ENCODE data around the gene ABHD1.

ABHD1 gene

DNA sequence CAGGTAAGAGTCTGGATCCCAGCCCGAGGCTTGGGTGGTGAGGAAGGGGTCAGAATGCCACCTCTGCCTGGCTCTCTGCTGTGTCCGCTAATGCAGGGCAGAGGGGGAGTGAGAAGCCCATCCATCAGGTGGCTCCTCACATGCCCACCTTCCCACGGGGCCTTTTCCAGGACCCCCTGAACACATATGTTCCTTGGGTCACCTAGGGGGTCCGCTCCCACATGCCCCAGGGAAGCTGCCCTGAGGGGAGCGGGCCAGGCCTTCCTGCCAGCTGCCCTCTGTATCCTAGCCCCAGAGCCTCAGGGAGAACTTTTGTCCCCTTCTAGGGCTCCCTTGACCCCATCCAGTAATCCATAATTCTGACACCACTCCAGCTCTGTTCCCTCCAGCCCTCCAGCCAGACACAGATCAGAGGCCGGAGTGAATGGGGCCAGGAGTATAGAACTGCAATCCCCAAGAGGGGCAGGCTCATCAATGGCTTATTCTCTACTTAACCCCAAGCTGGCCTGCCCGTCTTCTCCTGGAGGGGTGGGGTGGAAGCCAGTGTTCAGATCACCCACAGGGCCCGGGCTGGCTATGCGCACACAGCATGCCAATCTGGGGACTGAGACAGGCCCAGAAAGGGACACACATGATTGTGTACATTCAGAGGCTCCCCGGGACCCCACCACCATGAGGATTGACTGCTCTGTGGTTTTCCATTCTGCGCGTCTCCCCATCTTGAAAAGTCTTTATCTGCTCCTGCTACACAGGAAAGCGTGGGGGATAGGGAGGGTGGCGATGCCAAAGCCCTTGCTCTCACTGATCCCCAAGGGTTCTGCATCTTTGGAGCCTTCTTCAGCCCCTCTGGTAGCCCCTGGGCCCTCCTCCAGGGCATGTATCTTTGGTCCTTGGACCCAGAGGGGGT, 44.1 kb upstream of the ABHD1 start:
- peaks cover 19% of the 10 kb centered on the region; the same call in 1 of the 2 replicates for H3K79me2 ChIP-seq (ENCODE audit: insufficient read depth, low read length)
- no peaks in the 10 kb centered on the region for H3K36me3 ChIP-seq (ENCODE audit: insufficient read depth, low read length)
- H3K4me1 ChIP-seq (ENCODE audit: insufficient read depth, low read length, poor library complexity, severe bottlenecking) = peaks cover 39% of the 10 kb centered on the region
- H2AFZ ChIP-seq (ENCODE audit: low read length) = no peak overlapping the region
- no peak overlapping the region for H3K9ac ChIP-seq (ENCODE audit: low read depth, low read length, poor library complexity, severe bottlenecking)
- no peaks in the 10 kb centered on the region for H3K27me3 ChIP-seq (ENCODE audit: insufficient read depth, low read length, poor library complexity, severe bottlenecking)
- H3K9me2 ChIP-seq (replicated peaks; ENCODE audit: low read depth, low read length) = no peaks in the 10 kb centered on the region
- peaks cover 7% of the 10 kb centered on the region; the same call in 1 of the 2 replicates for H3F3A ChIP-seq (ENCODE audit: low read depth)
- no peaks in the 10 kb centered on the region for H4K20me1 ChIP-seq (ENCODE audit: insufficient read depth, low read length, poor library complexity, severe bottlenecking)
- H3K4me2 ChIP-seq (ENCODE audit: low read depth, low read length, poor library complexity, severe bottlenecking) = no peak overlapping the region
- no peaks in the 10 kb centered on the region for H3K9me3 ChIP-seq (ENCODE audit: insufficient read depth, low read depth, low read length)
- H3K4me3 ChIP-seq (ENCODE audit: low read length, poor library complexity, severe bottlenecking) = no peak overlapping the region
- TF ChIP-seq, protein P1, sequence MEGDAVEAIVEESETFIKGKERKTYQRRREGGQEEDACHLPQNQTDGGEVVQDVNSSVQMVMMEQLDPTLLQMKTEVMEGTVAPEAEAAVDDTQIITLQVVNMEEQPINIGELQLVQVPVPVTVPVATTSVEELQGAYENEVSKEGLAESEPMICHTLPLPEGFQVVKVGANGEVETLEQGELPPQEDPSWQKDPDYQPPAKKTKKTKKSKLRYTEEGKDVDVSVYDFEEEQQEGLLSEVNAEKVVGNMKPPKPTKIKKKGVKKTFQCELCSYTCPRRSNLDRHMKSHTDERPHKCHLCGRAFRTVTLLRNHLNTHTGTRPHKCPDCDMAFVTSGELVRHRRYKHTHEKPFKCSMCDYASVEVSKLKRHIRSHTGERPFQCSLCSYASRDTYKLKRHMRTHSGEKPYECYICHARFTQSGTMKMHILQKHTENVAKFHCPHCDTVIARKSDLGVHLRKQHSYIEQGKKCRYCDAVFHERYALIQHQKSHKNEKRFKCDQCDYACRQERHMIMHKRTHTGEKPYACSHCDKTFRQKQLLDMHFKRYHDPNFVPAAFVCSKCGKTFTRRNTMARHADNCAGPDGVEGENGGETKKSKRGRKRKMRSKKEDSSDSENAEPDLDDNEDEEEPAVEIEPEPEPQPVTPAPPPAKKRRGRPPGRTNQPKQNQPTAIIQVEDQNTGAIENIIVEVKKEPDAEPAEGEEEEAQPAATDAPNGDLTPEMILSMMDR (conservative IDR thresholded peaks at IDR 0.05; ENCODE audit: low read length) = no peak
- TF ChIP-seq EZH2phosphoT487 (IDR thresholded peaks at IDR 0.05; ENCODE audit: borderline replicate concordance) = no peak

DNA sequence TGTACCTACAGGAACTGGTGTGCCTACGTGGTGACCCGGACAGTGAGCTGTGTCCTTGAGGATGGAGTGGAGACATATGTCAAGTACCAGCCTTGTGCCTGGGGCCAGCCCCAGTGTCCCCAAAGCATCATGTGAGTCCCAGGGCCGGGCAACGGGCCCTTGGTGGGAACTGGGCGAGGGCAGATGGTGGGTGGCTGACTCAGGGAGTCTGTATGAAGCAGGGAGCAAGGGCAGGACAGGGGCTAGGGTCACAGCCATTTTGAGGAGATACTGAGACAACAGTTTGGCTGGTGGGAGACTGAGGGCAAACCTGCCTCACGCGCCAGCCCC, 43.5 kb upstream of the ABHD1 start:
- Histone ChIP-seq H3K4me3 (ENCODE audit: low read length, poor library complexity, severe bottlenecking) (no peak overlapping the region), H3K79me2 (ENCODE audit: insufficient read depth, low read length) (peaks cover 21% of the 10 kb centered on the region; the same call in 1 of the 2 replicates), H3K9ac (ENCODE audit: low read depth, low read length, poor library complexity, severe bottlenecking) (peak overlapping the region; percentile 63), H3K4me2 (ENCODE audit: low read depth, low read length, poor library complexity, severe bottlenecking) (no peak overlapping the region), H3F3A (ENCODE audit: low read depth) (peaks cover 7% of the 10 kb centered on the region; the same call in 1 of the 2 replicates), H3K9me3 (ENCODE audit: insufficient read depth, low read depth, low read length) (no peaks in the 10 kb centered on the region), H3K9me2 (replicated peaks; ENCODE audit: low read depth, low read length) (no peaks in the 10 kb centered on the region), H2AFZ (ENCODE audit: low read length) (no peak overlapping the region), H3K4me1 (ENCODE audit: insufficient read depth, low read length, poor library complexity, severe bottlenecking) (peaks cover 38% of the 10 kb centered on the region), H4K20me1 (ENCODE audit: insufficient read depth, low read length, poor library complexity, severe bottlenecking) (no peaks in the 10 kb centered on the region), H3K27me3 (ENCODE audit: insufficient read depth, low read length, poor library complexity, severe bottlenecking) (no peaks in the 10 kb centered on the region), H3K36me3 (ENCODE audit: insufficient read depth, low read length) (no peaks in the 10 kb centered on the region)
- TF ChIP-seq EZH2phosphoT487 (IDR thresholded peaks at IDR 0.05; ENCODE audit: borderline replicate concordance) = no peak
- TF ChIP-seq, protein P1 (conservative IDR thresholded peaks at IDR 0.05; ENCODE audit: low read length) = no peak

DNA sequence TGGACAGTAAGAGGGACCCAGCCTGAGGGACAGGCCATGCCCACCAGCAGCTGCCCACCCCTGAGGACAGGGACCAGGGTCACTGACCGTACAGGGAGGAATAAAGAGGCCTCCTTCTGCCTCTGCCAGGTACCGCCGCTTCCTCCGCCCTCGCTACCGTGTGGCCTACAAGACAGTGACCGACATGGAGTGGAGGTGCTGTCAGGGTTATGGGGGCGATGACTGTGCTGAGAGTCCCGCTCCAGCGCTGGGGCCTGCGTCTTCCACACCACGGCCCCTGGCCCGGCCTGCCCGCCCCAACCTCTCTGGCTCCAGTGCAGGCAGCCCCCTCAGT, 43.0 kb upstream of the ABHD1 start:
- Histone ChIP-seq H3F3A (ENCODE audit: low read depth) (peaks cover 7% of the 10 kb centered on the region; the same call in 1 of the 2 replicates), H2AFZ (ENCODE audit: low read length) (peak overlapping the region; percentile 86), H3K9ac (ENCODE audit: low read depth, low read length, poor library complexity, severe bottlenecking) (peak overlapping the region; percentile 63), H3K79me2 (ENCODE audit: insufficient read depth, low read length) (peaks cover 21% of the 10 kb centered on the region; the same call in 1 of the 2 replicates), H3K9me2 (replicated peaks; ENCODE audit: low read depth, low read length) (no peaks in the 10 kb centered on the region), H3K4me1 (ENCODE audit: insufficient read depth, low read length, poor library complexity, severe bottlenecking) (peaks cover 37% of the 10 kb centered on the region), H3K36me3 (ENCODE audit: insufficient read depth, low read length) (no peaks in the 10 kb centered on the region), H4K20me1 (ENCODE audit: insufficient read depth, low read length, poor library complexity, severe bottlenecking) (no peaks in the 10 kb centered on the region), H3K4me3 (ENCODE audit: low read length, poor library complexity, severe bottlenecking) (peak overlapping the region; percentile 6), H3K9me3 (ENCODE audit: insufficient read depth, low read depth, low read length) (no peaks in the 10 kb centered on the region), H3K27me3 (ENCODE audit: insufficient read depth, low read length, poor library complexity, severe bottlenecking) (no peaks in the 10 kb centered on the region), H3K4me2 (ENCODE audit: low read depth, low read length, poor library complexity, severe bottlenecking) (peak overlapping the region; percentile 52)
- no peak for TF ChIP-seq EZH2phosphoT487 (IDR thresholded peaks at IDR 0.05; ENCODE audit: borderline replicate concordance)
- TF ChIP-seq, protein P1 (conservative IDR thresholded peaks at IDR 0.05; ENCODE audit: low read length) = no peak

Measured in Loucy (cell line).